ENCODE results near the gene SEC22C. TPM values are rescaled to one million over a fixed set of nuclear protein-coding genes. Genes with fewer than 3 reads are reported as not detected.

Gene SEC22C
- total RNA-seq, 6 experiments from 2014 or later = 11.3 to 23.6 (median 13.8) TPM

- no peak for TF ChIP-seq POLR2A (IDR thresholded peaks at IDR 0.05)
- TF ChIP-seq, protein P1, sequence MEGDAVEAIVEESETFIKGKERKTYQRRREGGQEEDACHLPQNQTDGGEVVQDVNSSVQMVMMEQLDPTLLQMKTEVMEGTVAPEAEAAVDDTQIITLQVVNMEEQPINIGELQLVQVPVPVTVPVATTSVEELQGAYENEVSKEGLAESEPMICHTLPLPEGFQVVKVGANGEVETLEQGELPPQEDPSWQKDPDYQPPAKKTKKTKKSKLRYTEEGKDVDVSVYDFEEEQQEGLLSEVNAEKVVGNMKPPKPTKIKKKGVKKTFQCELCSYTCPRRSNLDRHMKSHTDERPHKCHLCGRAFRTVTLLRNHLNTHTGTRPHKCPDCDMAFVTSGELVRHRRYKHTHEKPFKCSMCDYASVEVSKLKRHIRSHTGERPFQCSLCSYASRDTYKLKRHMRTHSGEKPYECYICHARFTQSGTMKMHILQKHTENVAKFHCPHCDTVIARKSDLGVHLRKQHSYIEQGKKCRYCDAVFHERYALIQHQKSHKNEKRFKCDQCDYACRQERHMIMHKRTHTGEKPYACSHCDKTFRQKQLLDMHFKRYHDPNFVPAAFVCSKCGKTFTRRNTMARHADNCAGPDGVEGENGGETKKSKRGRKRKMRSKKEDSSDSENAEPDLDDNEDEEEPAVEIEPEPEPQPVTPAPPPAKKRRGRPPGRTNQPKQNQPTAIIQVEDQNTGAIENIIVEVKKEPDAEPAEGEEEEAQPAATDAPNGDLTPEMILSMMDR (IDR thresholded peaks at IDR 0.05) = no peak
- ATAC-seq (no peak), DNase-seq (peak in 1 of 3 donors; percentile 34)
- Histone ChIP-seq H3K27ac (no peak overlapping the region), H3K27me3 (no peaks in the 10 kb centered on the region), H3K4me3 (no peak overlapping the region), H3K36me3 (no peaks in the 10 kb centered on the region), H3K4me1 (peaks cover 0 to 5% (median 0%) of the 10 kb centered on the region in 4 donors), H3K9me3 (no peaks in the 10 kb centered on the region)
- no CpG with 5 or more reads among the region's 6 CpGs for WGBS (ENCODE audit: insufficient coverage, low coverage, low lambda C conversion rate, missing lambda C conversion rate)
- intact Hi-C loops (cut with DNase I) = no loop called here
These were observed 68.2 kb downstream of the SEC22C start for GRCh38 chr3:42513521-42513920.

GRCh38 chr3:42513121-42513520 is 68.6 kb downstream of the SEC22C start:
- intact Hi-C loops (cut with DNase I) = no loop called here
- peaks cover 0 to 5% (median 0%) of the 10 kb centered on the region in 4 donors for H3K4me1 ChIP-seq
- H3K36me3 ChIP-seq = no peaks in the 10 kb centered on the region
- peak in 1 of 3 donors; percentile 19 for DNase-seq
- WGBS (ENCODE audit: insufficient coverage, low coverage, low lambda C conversion rate, missing lambda C conversion rate) = 100% methylated on average over 1 of the region's 3 CpGs
- no peak overlapping the region for H3K4me3 ChIP-seq
- H3K27ac ChIP-seq = no peak overlapping the region
- H3K27me3 ChIP-seq = no peaks in the 10 kb centered on the region
- no peaks in the 10 kb centered on the region for H3K9me3 ChIP-seq
- ATAC-seq = no peak
- TF ChIP-seq, protein P1 (IDR thresholded peaks at IDR 0.05) = no peak

GRCh38 chr3:42511736-42512135 is 70.0 kb downstream of the SEC22C start:
- Histone ChIP-seq H3K27me3 (no peaks in the 10 kb centered on the region), H3K4me1 (peaks cover 0 to under 1% (median 0%) of the 10 kb centered on the region in 4 donors), H3K27ac (no peak overlapping the region), H3K4me3 (no peak overlapping the region), H3K36me3 (no peaks in the 10 kb centered on the region), H3K9me3 (no peaks in the 10 kb centered on the region)
- TF ChIP-seq, protein P1 (IDR thresholded peaks at IDR 0.05) = no peak
- TF ChIP-seq POLR2A (IDR thresholded peaks at IDR 0.05) = no peak
- DNase-seq (no peak), ATAC-seq (no peak)
- 56% methylated on average over 1 of the region's 2 CpGs for WGBS (ENCODE audit: insufficient coverage, low coverage, low lambda C conversion rate, missing lambda C conversion rate)
- intact Hi-C loops (cut with DNase I) = no loop called here

DNA sequence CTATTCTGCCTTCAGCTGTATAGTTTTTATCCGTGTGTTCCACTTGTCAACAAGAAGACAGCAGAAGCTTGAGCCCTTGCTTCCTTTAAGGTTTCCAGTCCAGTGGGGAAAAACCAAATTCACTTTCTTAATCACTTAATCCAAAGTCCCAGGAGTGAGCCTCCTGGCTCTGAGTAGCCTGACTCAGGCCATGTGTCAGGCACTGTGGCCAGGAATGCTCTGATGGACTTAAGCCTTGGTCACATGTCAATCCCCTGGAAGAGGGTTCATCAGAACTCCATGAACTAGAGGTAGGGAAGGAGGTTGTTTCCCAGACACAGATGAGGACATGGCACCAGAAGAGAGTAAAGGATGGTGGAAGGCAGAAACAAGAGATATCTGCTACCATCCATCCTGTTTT is 70.6 kb downstream of the SEC22C start:
- Histone ChIP-seq H3K27ac (no peak overlapping the region), H3K36me3 (no peaks in the 10 kb centered on the region), H3K9me3 (no peaks in the 10 kb centered on the region), H3K27me3 (no peaks in the 10 kb centered on the region), H3K4me1 (no peaks in the 10 kb centered on the region), H3K4me3 (no peak overlapping the region)
- no peak for ATAC-seq
- TF ChIP-seq POLR2A (IDR thresholded peaks at IDR 0.05) = no peak
- DNase-seq = no peak
- WGBS (ENCODE audit: insufficient coverage, low coverage, low lambda C conversion rate, missing lambda C conversion rate) = 88% methylated on average over 1 of the region's 1 CpG
- intact Hi-C loops (cut with DNase I) = no loop called here

GRCh38 chr3:42510325-42510724 is 71.4 kb downstream of the SEC22C start:
- Histone ChIP-seq H3K4me3 (no peak overlapping the region), H3K9me3 (no peaks in the 10 kb centered on the region), H3K27ac (no peak overlapping the region), H3K4me1 (no peaks in the 10 kb centered on the region), H3K36me3 (no peaks in the 10 kb centered on the region), H3K27me3 (no peaks in the 10 kb centered on the region)
- intact Hi-C loops (cut with DNase I) = no loop called here
- DNase-seq (peak in 1 of 3 donors; percentile 51), ATAC-seq (peak in 3 of 4 donors; percentile 17 to 52 (median 37))
- WGBS (ENCODE audit: insufficient coverage, low coverage, low lambda C conversion rate, missing lambda C conversion rate) = 40% methylated on average over 1 of the region's 4 CpGs
- TF ChIP-seq, protein P1 (IDR thresholded peaks at IDR 0.05) = no peak
- no peak for TF ChIP-seq POLR2A (IDR thresholded peaks at IDR 0.05)
